HepG2 (cell line): Measurements from ENCODE around the gene WASHC4. TPM values are rescaled to one million over a fixed set of nuclear protein-coding genes. Genes with fewer than 3 reads are reported as not detected.

ENCODE experiments used
- ATAC-seq: fragments of 200-7000 bp; cut with Tn5 transposase; 3 replicates; pipeline ENCODE4 v1.9.1; 2020; ENCODE audit warnings: mild to moderate bottlenecking, moderate library complexity
- BruUV-seq: library from RNA; stranded (reverse); fragments of 400-500 nt; replicated peaks from 2 replicates; lab custom pipeline; 2021; lab: Mats Ljungman, UMichigan
- CTCF ChIA-PET: fragments of 300-600 bp; formaldehyde crosslinking; extraction: SDS; loops from one replicate; lab custom pipeline; 2021; ENCODE audit warnings: low total read pairs, inconsistent platforms, low intra/inter-chr PET ratio; lab: Yijun Ruan, JAX
- POLR2A ChIA-PET: fragments of 350-600 bp; sonication (Branson Sonifier 250); formaldehyde crosslinking; loops from one replicate; lab custom pipeline; 2020; ENCODE audit warnings: antibody characterized with exemption, inconsistent platforms; lab: Yijun Ruan, JAX
- DNase-seq: peaks from one replicate; pipeline ENCODE4 v3.0.0-alpha.2; 2015; ENCODE audit warnings: low spot score
- FAIRE-seq: peaks from 3 replicates; lab custom pipeline; 2011; peaks lifted over from hg19 to GRCh38; lab: Jason Lieb, UNC
- H2AFZ ChIP-seq: one replicate; pipeline ENCODE4 v1.6.1; 2011; ENCODE audit warnings: low read length, inconsistent platforms
- H3K27ac ChIP-seq: fragments of 300-600 bp; 3 replicates; pipeline ENCODE4 v1.8.0; 2011; ENCODE audit warnings: mixed run types, mild to moderate bottlenecking, mixed read lengths, low read length, inconsistent platforms; ENCODE audit not compliant: insufficient read depth; ENCODE audit errors: extremely low read length
- H3K27me3 ChIP-seq, 2 experiments: fragments of 200-600 bp in 1 of 2; 2 replicates in 1 of 2; 3 replicates in 1 of 2; pipeline versions ENCODE4 v1.6.0 to v1.8.0; 2011; ENCODE audit warnings: low read length in 2 of 2, mild to moderate bottlenecking in 2 of 2, moderate library complexity in 2 of 2, inconsistent platforms in 1 of 2; ENCODE audit not compliant: insufficient read depth in 2 of 2, control insufficient read depth in 1 of 2
- H3K36me3 ChIP-seq, 2 experiments: fragments of 200-600 bp in 1 of 2; replicated peaks in 1 of 2; 2 replicates in 1 of 2; 3 replicates in 1 of 2; pipeline versions ENCODE4 v1.5.1 to v1.8.0; 2011; ENCODE audit warnings: low read length in 2 of 2, inconsistent platforms in 1 of 2; ENCODE audit not compliant: insufficient read depth in 2 of 2, control insufficient read depth in 1 of 2
- H3K4me1 ChIP-seq: 2 replicates; pipeline ENCODE4 v1.5.1; 2012; ENCODE audit warnings: low read length, inconsistent platforms; ENCODE audit not compliant: insufficient read depth
- H3K4me2 ChIP-seq: 2 replicates; pipeline ENCODE4 v1.6.0; 2011; ENCODE audit warnings: low read depth, low read length, inconsistent platforms
- H3K4me3 ChIP-seq, 3 experiments: fragments of 200-600 bp in 1 of 3; sonication (generic), shearing (Covaris generic) in 1 of 3; replicated peaks in 1 of 3; 2 replicates each; pipeline ENCODE4 v1.5.1; 2011 to 2016; ENCODE audit warnings: low read length in 3 of 3, inconsistent platforms in 2 of 3, low read depth in 2 of 3, mild to moderate bottlenecking in 2 of 3, control low read depth in 1 of 3, mixed read lengths in 1 of 3; ENCODE audit not compliant: insufficient read depth in 1 of 3
- H3K79me2 ChIP-seq: one replicate; pipeline ENCODE4 v1.6.1; 2011; ENCODE audit warnings: low read length, inconsistent platforms; ENCODE audit not compliant: insufficient read depth
- H3K9ac ChIP-seq: 2 replicates; pipeline ENCODE4 v1.6.0; 2011; ENCODE audit warnings: mild to moderate bottlenecking, low read depth, low read length, inconsistent platforms; ENCODE audit not compliant: insufficient read depth
- H3K9me3 ChIP-seq: 2 replicates; pipeline ENCODE4 v1.5.1; 2012; ENCODE audit warnings: mild to moderate bottlenecking, low read length
- H4K20me1 ChIP-seq: 2 replicates; pipeline ENCODE4 v1.6.0; 2011; ENCODE audit warnings: inconsistent platforms, mild to moderate bottlenecking, low read length, moderate library complexity; ENCODE audit not compliant: insufficient read depth
- CC2D1A ChIP-seq: sonication (generic); formaldehyde crosslinking; IDR thresholded peaks from 2 replicates; pipeline ENCODE4 v1.8.1; 2023; ENCODE audit warnings: mild to moderate bottlenecking, missing genetic modification reagents
- CENPX ChIP-seq: sonication (generic); formaldehyde crosslinking; IDR thresholded peaks from 2 replicates; pipeline ENCODE4 v1.9.0; 2021; ENCODE audit warnings: mild to moderate bottlenecking, missing genetic modification reagents, moderate library complexity
- EED ChIP-seq: sonication (generic); formaldehyde crosslinking; IDR thresholded peaks from 2 replicates; pipeline ENCODE4 v1.5.0; 2020; ENCODE audit warnings: mild to moderate bottlenecking, missing genetic modification reagents
- FOXA3 ChIP-seq: IDR thresholded peaks from 2 replicates; pipeline ENCODE4 v1.6.1; 2016; ENCODE audit warnings: missing genetic modification reagents, missing compliant biosample characterization
- GATA4 ChIP-seq: sonication (generic); IDR thresholded peaks from 2 replicates; pipeline ENCODE4 v1.6.1; 2016; ENCODE audit warnings: antibody characterized with exemption, low read depth, borderline replicate concordance
- HOXA5 ChIP-seq: sonication (generic); formaldehyde crosslinking; IDR thresholded peaks from 2 replicates; pipeline ENCODE4 v1.4.0; 2020; ENCODE audit warnings: missing genetic modification reagents
- NAIF1 ChIP-seq: sonication (generic); formaldehyde crosslinking; IDR thresholded peaks from 2 replicates; pipeline ENCODE4 v1.5.0; 2020; ENCODE audit warnings: mild to moderate bottlenecking, missing genetic modification reagents, borderline replicate concordance
- SAP130 ChIP-seq: IDR thresholded peaks from 2 replicates; pipeline ENCODE4 v1.6.1; 2016; ENCODE audit warnings: low read depth
- SMAD1 ChIP-seq: sonication (generic); formaldehyde crosslinking; IDR thresholded peaks from 2 replicates; pipeline ENCODE4 v1.4.0; 2020; ENCODE audit warnings: missing genetic modification reagents, low read depth, mild to moderate bottlenecking, borderline replicate concordance
- ZBTB21 ChIP-seq: sonication (generic); formaldehyde crosslinking; IDR thresholded peaks from 2 replicates; pipeline ENCODE4 v1.4.0; 2020; ENCODE audit warnings: missing genetic modification reagents
- ZNF235 ChIP-seq: sonication (generic); formaldehyde crosslinking; IDR thresholded peaks from 2 replicates; pipeline ENCODE4 v1.8.1; 2023; ENCODE audit warnings: mild to moderate bottlenecking, missing genetic modification reagents, borderline replicate concordance
- ZNF24 ChIP-seq: fragments of 450-650 bp; IDR thresholded peaks from 2 replicates; pipeline ENCODE4 v1.6.1; 2017; ENCODE audit warnings: antibody characterized with exemption, mild to moderate bottlenecking
- ZNF382 ChIP-seq: sonication (generic); formaldehyde crosslinking; IDR thresholded peaks from 2 replicates; pipeline ENCODE4 v1.5.0; 2020; ENCODE audit warnings: missing genetic modification reagents, mild to moderate bottlenecking, borderline replicate concordance
- ZNF773 ChIP-seq: sonication (generic); formaldehyde crosslinking; IDR thresholded peaks from 2 replicates; pipeline ENCODE4 v1.4.0; 2020; ENCODE audit warnings: missing genetic modification reagents, borderline replicate concordance
- ZNF883 ChIP-seq: sonication (generic); formaldehyde crosslinking; IDR thresholded peaks from 2 replicates; pipeline ENCODE4 v1.5.1; 2020; ENCODE audit warnings: mild to moderate bottlenecking, missing genetic modification reagents; ENCODE audit errors: not compliant biosample characterization
- WGBS: methylation state at CpG from one replicate; pipeline ENCODE4 v1.1.6; 2017; ENCODE audit warnings: low lambda C conversion rate; 5-methylcytosine and 5-hydroxymethylcytosine counted together
- in situ Hi-C: cut with HindIII; loops from 2 replicates; pipeline ENCODE4 v1.10.0; 2017; ENCODE audit warnings: low pct_unique_long_range_greater_than_20kb; ENCODE audit not compliant: extremely low pct_ligation_motif_present
- intact Hi-C: fragments of 100-400 bp; cut with micrococcal nuclease; formaldehyde crosslinking; loops from one replicate; pipeline ENCODE4 v1.10.0; 2022; ENCODE audit not compliant: unreplicated experiment
- polyA plus RNA-seq, 8 experiments: library from polyadenylated mRNA; depleted of rRNA in 3 of 8; stranded (reverse) in 7 of 8; unstranded in 1 of 8; fragments of >200 nt; fragmentation: Illumina TruSeq in 4 of 8; extraction: Trizol in 4 of 8; gene quantifications; 2 replicates each; pipeline versions ENCODE4 v1.2.1 to v1.2.3, GENCODE V29; 2011 to 2016; ENCODE audit warnings: low read depth in 4 of 8, missing spikeins in 1 of 8, mixed read lengths in 1 of 8; ENCODE audit not compliant: insufficient read depth in 1 of 8
- total RNA-seq, 5 experiments: library from RNA; depleted of rRNA; stranded (reverse); fragments of >200 nt; fragmentation: Illumina TruSeq; extraction: Trizol; gene quantifications; 2 replicates each; pipeline ENCODE4 v1.2.3, GENCODE V29; 2016; ENCODE audit warnings: low read depth in 1 of 5
- TF ChIP-seq, protein P1 (sequence below): sonication (generic); formaldehyde crosslinking; IDR thresholded peaks from 2 replicates; pipeline ENCODE4 v1.4.0; 2020; ENCODE audit warnings: missing genetic modification reagents
- TF ChIP-seq, protein P2 (sequence below): sonication (generic); formaldehyde crosslinking; IDR thresholded peaks from 2 replicates; pipeline ENCODE4 v1.9.0; 2021; ENCODE audit warnings: missing genetic modification reagents, mild to moderate bottlenecking, borderline replicate concordance

The WASHC4 gene
- total and polyA plus RNA-seq, 2 of the 13 experiments (the other 11 are each of a cell fraction or from before 2014, with no cell fraction given): 21.0 to 36.3 TPM

DNA sequence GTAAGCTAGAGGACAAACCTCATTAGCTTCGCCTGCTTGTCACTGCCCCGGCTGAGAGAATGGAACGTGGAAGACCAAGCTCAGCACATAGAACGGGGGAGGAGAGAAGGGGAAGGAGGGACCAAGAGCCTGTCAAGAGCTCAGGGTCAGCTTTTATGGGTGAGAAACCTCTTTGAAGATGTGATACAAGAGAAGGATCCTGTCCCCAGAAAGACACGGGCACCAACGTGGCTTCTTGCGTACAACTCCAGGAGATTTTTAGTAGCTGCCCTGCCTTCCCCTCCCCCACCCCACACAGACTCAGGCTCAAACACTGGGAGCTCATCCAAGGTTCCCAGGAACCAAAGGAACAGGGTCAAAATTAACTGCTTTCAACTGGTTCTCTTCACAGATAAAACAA, 93.8 kb downstream of the WASHC4 start (continued):
- TF ChIP-seq, protein P1, sequence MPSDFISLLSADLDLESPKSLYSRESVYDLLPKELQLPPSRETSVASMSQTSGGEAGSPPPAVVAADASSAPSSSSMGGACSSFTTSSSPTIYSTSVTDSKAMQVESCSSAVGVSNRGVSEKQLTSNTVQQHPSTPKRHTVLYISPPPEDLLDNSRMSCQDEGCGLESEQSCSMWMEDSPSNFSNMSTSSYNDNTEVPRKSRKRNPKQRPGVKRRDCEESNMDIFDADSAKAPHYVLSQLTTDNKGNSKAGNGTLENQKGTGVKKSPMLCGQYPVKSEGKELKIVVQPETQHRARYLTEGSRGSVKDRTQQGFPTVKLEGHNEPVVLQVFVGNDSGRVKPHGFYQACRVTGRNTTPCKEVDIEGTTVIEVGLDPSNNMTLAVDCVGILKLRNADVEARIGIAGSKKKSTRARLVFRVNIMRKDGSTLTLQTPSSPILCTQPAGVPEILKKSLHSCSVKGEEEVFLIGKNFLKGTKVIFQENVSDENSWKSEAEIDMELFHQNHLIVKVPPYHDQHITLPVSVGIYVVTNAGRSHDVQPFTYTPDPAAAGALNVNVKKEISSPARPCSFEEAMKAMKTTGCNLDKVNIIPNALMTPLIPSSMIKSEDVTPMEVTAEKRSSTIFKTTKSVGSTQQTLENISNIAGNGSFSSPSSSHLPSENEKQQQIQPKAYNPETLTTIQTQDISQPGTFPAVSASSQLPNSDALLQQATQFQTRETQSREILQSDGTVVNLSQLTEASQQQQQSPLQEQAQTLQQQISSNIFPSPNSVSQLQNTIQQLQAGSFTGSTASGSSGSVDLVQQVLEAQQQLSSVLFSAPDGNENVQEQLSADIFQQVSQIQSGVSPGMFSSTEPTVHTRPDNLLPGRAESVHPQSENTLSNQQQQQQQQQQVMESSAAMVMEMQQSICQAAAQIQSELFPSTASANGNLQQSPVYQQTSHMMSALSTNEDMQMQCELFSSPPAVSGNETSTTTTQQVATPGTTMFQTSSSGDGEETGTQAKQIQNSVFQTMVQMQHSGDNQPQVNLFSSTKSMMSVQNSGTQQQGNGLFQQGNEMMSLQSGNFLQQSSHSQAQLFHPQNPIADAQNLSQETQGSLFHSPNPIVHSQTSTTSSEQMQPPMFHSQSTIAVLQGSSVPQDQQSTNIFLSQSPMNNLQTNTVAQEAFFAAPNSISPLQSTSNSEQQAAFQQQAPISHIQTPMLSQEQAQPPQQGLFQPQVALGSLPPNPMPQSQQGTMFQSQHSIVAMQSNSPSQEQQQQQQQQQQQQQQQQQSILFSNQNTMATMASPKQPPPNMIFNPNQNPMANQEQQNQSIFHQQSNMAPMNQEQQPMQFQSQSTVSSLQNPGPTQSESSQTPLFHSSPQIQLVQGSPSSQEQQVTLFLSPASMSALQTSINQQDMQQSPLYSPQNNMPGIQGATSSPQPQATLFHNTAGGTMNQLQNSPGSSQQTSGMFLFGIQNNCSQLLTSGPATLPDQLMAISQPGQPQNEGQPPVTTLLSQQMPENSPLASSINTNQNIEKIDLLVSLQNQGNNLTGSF (CRISPR knock-in tag): no peak
- TF ChIP-seq GATA4 (no peak), FOXA3 (CRISPR knock-in tag) (no peak), ZBTB21 (CRISPR knock-in tag) (no peak)
- TF ChIP-seq, protein P2, sequence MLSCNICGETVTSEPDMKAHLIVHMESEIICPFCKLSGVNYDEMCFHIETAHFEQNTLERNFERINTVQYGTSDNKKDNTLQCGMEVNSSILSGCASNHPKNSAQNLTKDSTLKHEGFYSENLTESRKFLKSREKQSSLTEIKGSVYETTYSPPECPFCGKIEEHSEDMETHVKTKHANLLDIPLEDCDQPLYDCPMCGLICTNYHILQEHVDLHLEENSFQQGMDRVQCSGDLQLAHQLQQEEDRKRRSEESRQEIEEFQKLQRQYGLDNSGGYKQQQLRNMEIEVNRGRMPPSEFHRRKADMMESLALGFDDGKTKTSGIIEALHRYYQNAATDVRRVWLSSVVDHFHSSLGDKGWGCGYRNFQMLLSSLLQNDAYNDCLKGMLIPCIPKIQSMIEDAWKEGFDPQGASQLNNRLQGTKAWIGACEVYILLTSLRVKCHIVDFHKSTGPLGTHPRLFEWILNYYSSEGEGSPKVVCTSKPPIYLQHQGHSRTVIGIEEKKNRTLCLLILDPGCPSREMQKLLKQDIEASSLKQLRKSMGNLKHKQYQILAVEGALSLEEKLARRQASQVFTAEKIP (CRISPR knock-in tag): no peak

DNA sequence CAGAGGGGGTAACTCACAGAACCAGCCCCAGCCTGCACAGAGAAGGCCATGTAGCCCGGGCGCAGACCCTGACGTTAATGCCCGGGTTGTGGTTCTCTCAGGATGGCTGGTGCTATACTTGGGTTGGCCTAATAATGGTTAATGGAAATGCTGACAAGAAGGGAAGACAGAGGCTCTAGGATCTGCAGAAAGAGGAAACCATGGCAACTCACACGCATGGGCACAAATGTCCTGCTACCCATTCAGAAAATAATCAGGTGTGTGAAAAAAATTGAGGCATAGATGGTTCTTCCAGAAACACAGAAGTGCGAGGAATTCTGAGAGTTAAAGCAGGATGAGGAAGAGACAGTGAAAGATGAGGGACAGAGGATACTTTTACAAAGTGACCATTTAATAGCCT, 94.7 kb downstream of the WASHC4 start:
- no peak overlapping the region for H3K27ac ChIP-seq
- no peaks in the 10 kb centered on the region for H3K27me3 ChIP-seq
- no peaks in the 10 kb centered on the region for H4K20me1 ChIP-seq
- CTCF ChIA-PET: no interaction called here
- no peaks in the 10 kb centered on the region for H3K9me3 ChIP-seq
- no peak overlapping the region for H3K9ac ChIP-seq
- no peak overlapping the region for H3K4me3 ChIP-seq
- no peak overlapping the region for H2AFZ ChIP-seq
- TF ChIP-seq EED (CRISPR knock-in tag): no peak
- TF ChIP-seq ZNF382 (CRISPR knock-in tag): no peak
- no peak for TF ChIP-seq HOXA5 (CRISPR knock-in tag)
- no peak for TF ChIP-seq CENPX (CRISPR knock-in tag)
- no peak for TF ChIP-seq SMAD1 (CRISPR knock-in tag)
- TF ChIP-seq ZNF24: no peak
- no peak for TF ChIP-seq ZNF235 (CRISPR knock-in tag)
- no peak for TF ChIP-seq ZNF773
- no peak for TF ChIP-seq NAIF1
- no peak for TF ChIP-seq SAP130 (CRISPR knock-in tag)
- no peak for TF ChIP-seq CC2D1A (CRISPR knock-in tag)
- no peak for TF ChIP-seq ZNF883 (CRISPR knock-in tag)
- peaks cover 9 to 41% of the 10 kb centered on the region in 2 experiments; a peak in 4 of 5 replicates for H3K36me3 ChIP-seq
- DNase-seq (no peak), ATAC-seq (no peak), FAIRE-seq (no peak)
- in situ Hi-C loops: no loop called here
- intact Hi-C loops: no loop called here
- no peaks in the 10 kb centered on the region for H3K79me2 ChIP-seq
- POLR2A ChIA-PET: no interaction called here
- 96% methylated on average over 6 of the region's 6 CpGs for WGBS
- peaks cover 34% of the 10 kb centered on the region for H3K4me1 ChIP-seq
- no TSS peak for BruUV-seq
- no peak overlapping the region for H3K4me2 ChIP-seq
